Choroid plexus epithelial cell (primary cell): ENCODE results near the gene NFATC2.

Experiments used
- DNase-seq: peaks from one replicate; pipeline ENCODE4 v3.0.0-alpha.2; 2010; ENCODE audit warnings: low read depth
- H3K4me3 ChIP-seq: 2 replicates; pipeline ENCODE4 v1.5.1; 2011; ENCODE audit warnings: low read depth, mild to moderate bottlenecking, control low read depth, low read length, moderate library complexity
- TF ChIP-seq, protein P1 (sequence below): conservative IDR thresholded peaks from 2 replicates; pipeline ENCODE4 v1.5.1; 2011; ENCODE audit warnings: low read depth, mild to moderate bottlenecking, control low read depth, inconsistent platforms, low read length, moderate library complexity

Gene NFATC2

DNA sequence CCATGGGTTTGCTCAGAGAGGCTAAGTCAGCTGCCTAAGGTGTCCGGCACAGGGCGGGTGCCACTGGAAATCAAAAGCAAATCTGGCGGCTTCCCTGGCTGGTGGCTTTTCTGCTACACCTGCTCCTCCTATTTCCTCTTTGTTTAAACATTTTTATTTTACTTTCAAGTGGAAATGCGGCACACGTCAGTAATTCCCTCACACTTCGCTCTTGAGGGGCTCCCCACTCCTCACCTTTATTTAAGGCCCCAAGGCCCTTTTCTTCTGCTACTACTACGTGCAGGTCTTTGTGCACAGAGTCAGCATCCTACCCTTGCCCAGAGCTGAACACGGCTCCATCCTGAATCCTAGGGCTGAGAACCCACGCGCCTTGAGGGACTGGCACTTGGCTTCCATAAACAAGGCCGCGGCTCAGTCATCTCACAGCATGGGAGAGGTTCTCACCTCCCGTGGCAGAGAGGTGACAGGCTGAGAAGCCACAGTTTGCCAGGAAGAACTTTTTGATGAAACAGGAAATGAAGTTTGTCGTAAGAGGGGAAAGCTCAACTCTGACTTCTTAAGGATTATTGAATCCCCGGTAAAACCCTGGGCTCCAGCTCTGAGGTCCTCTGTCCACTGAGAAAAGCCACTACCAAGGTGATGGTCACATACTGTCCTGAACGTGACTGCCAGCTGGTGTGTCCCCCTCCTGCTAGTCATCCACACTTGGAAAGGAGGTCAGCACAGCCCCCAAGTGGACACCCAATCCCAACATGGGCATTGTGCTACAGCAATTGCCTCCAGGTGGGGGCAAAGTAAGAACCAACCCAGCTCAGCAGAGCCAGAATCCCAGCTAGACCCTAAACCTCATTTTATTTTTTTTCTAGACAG is 48.0 kb downstream of the NFATC2 start:
- TF ChIP-seq, protein P1, sequence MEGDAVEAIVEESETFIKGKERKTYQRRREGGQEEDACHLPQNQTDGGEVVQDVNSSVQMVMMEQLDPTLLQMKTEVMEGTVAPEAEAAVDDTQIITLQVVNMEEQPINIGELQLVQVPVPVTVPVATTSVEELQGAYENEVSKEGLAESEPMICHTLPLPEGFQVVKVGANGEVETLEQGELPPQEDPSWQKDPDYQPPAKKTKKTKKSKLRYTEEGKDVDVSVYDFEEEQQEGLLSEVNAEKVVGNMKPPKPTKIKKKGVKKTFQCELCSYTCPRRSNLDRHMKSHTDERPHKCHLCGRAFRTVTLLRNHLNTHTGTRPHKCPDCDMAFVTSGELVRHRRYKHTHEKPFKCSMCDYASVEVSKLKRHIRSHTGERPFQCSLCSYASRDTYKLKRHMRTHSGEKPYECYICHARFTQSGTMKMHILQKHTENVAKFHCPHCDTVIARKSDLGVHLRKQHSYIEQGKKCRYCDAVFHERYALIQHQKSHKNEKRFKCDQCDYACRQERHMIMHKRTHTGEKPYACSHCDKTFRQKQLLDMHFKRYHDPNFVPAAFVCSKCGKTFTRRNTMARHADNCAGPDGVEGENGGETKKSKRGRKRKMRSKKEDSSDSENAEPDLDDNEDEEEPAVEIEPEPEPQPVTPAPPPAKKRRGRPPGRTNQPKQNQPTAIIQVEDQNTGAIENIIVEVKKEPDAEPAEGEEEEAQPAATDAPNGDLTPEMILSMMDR: no peak
- no peak overlapping the region for H3K4me3 ChIP-seq
- DNase-seq: no peak

DNA sequence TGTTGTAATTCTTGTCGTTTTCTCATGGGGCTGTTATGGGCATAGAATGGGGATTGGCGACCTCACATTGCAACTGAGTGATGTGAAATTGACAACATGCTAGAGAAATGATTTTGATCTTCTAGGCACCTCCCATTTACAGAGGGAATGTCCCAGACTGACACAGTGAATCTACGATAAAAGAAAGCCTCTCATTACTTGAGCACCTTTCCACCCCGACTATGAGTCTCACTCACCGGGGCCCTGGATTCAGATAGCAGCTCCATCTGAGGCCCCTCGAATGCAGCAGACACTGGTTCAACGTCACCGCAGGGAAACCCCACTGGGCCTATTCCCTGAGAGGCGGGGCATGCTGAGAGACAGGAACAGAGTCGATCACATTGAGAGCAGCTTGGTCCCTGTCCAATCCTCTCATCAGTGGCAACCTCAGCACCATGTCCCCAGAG is 49.1 kb downstream of the NFATC2 start:
- TF ChIP-seq, protein P1: no peak
- DNase-seq: no peak
- no peak overlapping the region for H3K4me3 ChIP-seq

DNA sequence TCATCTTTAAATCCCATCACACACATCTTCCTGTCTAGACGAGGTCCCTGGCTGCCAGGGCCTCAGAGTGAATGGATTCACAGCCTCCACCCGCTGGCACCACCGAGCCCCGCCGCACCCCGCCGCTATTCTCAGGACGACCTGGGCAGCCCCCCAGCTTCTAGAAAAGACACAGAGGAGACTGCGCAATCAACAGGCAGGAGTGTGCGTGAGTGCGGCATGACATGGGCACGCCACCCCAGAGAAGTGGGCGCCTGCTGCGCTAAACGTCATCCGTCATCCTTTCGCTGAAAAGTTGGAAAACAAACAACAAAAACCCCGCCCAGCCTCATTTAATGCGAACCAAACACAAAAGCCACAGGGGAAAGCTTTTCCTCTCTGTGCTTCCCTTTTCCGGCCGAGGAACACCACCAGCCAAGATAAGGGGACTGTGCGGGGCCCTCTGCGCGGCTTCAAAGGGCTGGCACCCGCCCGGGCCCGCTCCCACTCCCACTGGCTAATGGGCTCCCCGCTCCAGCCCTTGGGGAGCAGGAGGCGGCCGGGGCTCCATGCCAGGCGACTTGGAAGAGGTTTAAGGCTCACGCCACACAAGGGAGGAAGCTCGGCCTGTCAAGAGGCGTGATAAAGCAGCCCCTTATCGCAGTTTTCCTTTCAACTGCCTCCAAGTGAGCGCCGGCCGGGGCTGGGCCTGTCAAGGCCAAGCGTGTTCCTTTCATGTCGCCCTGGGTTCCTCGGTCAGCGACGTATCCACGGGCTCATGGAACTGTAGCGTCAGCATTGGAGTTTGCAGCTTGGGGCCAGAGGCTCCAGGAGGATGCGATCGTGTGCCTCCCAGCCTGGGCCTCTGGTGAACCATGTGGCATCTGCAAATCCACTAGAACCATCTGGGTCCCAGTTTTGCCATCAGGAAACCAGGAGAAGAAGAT is 50.1 kb downstream of the NFATC2 start:
- no peak for DNase-seq
- H3K4me3 ChIP-seq: no peak overlapping the region
- TF ChIP-seq, protein P1: no peak

DNA sequence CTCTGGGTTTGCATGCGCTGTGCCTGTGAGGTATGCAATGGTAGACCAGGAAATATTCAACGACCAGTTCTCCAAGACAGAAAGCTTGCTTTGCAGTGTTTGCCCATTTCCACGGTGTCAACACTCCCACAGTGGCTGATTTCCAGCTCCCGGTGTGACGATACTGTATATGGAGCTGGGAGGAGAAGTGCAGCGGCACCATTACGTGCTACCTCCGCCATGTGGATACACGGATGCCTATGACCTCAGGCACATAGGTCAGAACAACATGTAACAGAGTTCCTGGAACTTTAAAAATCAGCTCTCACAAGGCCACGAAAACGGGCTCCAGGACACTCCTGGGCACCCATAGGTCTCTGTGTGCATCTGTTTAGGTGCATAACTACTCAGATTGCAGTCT is 51.1 kb downstream of the NFATC2 start:
- no peak overlapping the region for H3K4me3 ChIP-seq
- TF ChIP-seq, protein P1: no peak
- no peak for DNase-seq

DNA sequence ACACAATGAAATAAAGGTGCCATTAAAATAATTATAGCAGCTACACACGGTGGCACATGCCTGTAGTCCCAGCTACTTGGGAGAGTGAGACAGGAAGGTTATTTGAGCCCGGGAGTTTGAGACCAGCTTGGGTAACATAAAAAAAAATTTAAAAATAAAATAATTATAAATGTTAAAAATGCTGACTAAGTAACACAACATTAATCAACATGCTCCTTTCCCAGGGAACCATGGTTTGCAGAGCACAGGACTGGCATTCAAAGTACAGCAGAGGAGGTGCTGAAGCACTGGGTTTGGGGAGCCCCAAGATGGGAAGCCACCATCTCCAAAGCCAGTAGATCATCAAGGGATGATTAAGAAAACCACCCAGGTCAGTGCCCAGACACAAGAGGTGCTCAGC is 51.9 kb downstream of the NFATC2 start:
- TF ChIP-seq, protein P1: no peak
- no peak overlapping the region for H3K4me3 ChIP-seq
- DNase-seq: no peak

DNA sequence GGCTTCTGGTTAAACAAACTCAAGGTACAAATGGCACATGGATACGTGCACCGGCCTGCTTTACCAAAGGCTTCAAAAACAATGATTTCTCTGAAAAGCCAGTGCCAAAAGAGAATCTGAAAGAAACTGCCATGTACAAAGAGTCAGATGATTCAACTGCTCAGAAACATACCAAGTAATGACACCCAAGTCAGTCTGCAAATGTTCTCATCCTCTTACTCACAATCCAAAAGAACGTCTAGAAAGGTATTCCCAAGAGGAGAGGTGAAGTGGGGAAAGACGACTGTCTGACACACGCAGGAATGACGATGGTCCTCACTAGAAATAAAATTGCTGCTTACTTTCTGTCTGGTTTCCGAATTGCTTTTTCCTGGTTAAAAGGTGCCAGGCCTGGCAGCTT is 52.9 kb downstream of the NFATC2 start:
- TF ChIP-seq, protein P1: no peak
- no peak overlapping the region for H3K4me3 ChIP-seq
- DNase-seq: no peak
